OCI-M2 (cell line): ENCODE measurements around the gene PARVB.
"Not testable (repeated sequence)": the region's sequence is repeated elsewhere in the genome, so short reads cannot be mapped to it uniquely, and the experiment has no call there.

Experiments
- DNase-seq: peaks from one replicate; lab custom pipeline; 2025; ENCODE audit not compliant: unreplicated experiment; lab: John Stamatoyannopoulos, UW

PARVB gene

GRCh38 chr22:44051358-44051757 is 27.3 kb downstream of the PARVB start:
- no peak for DNase-seq

- no peak for DNase-seq
These were observed 27.9 kb downstream of the PARVB start for GRCh38 chr22:44051961-44052360.

GRCh38 chr22:44055805-44056204 is 31.7 kb downstream of the PARVB start:
- no peak for DNase-seq

- not testable (repeated sequence) for DNase-seq
These were observed 32.5 kb downstream of the PARVB start for GRCh38 chr22:44056649-44057048.

GRCh38 chr22:44057401-44057987 is 33.4 kb downstream of the PARVB start:
- DNase-seq, result no peak

GRCh38 chr22:44063462-44064371 is 39.6 kb downstream of the PARVB start:
- no peak for DNase-seq

GRCh38 chr22:44067033-44067432 is 42.9 kb downstream of the PARVB start:
- DNase-seq, result no peak

GRCh38 chr22:44067901-44068300 is 43.8 kb downstream of the PARVB start:
- DNase-seq, result no peak

- DNase-seq, result no peak
These were observed 44.5 kb downstream of the PARVB start for GRCh38 chr22:44068422-44069191.

- DNase-seq, result no peak
These were observed 45.9 kb downstream of the PARVB start for GRCh38 chr22:44070029-44070428.

GRCh38 chr22:44071781-44072326 is 47.8 kb downstream of the PARVB start:
- no peak for DNase-seq

GRCh38 chr22:44074337-44074984 is 50.4 kb downstream of the PARVB start:
- DNase-seq, result no peak

GRCh38 chr22:44075022-44075421 is 50.9 kb downstream of the PARVB start:
- DNase-seq, result no peak

- no peak for DNase-seq
These were observed 51.6 kb downstream of the PARVB start for GRCh38 chr22:44075670-44076069.

GRCh38 chr22:44076825-44077224 is 52.7 kb downstream of the PARVB start:
- no peak for DNase-seq

- no peak for DNase-seq
These were observed 57.1 kb downstream of the PARVB start for GRCh38 chr22:44080936-44081861.

GRCh38 chr22:44082801-44083200 is 58.7 kb downstream of the PARVB start:
- DNase-seq, result no peak

- no peak for DNase-seq
These were observed 60.1 kb downstream of the PARVB start for GRCh38 chr22:44084044-44084772.

- DNase-seq, result no peak
These were observed 61.7 kb downstream of the PARVB start for GRCh38 chr22:44085743-44086270.
